NCI-H2196 treated with DMSO at 0.1 percent for 48 hours (cell line): ENCODE results near the gene PASD1.
"Not testable (repeated sequence)": the region's sequence is repeated elsewhere in the genome, so short reads cannot be mapped to it uniquely, and the experiment has no call there.

Source experiments
- DNase-seq: peaks from one replicate; lab custom pipeline; 2025; ENCODE audit not compliant: unreplicated experiment; lab: John Stamatoyannopoulos, UW

Gene PASD1

GRCh38 chrX:151609222-151609621 is 45.7 kb downstream of the PASD1 start:
- DNase-seq = no peak

GRCh38 chrX:151621422-151621821 is 57.9 kb downstream of the PASD1 start:
- no peak for DNase-seq

GRCh38 chrX:151624677-151625076 is 61.2 kb downstream of the PASD1 start:
- DNase-seq = no peak

GRCh38 chrX:151631822-151632221 is 68.3 kb downstream of the PASD1 start:
- DNase-seq = no peak

- no peak for DNase-seq
These were observed 69.7 kb downstream of the PASD1 start for GRCh38 chrX:151633157-151633556.

GRCh38 chrX:151634937-151635336 is 71.5 kb downstream of the PASD1 start:
- no peak for DNase-seq

- no peak for DNase-seq
These were observed 78.1 kb downstream of the PASD1 start for GRCh38 chrX:151641564-151641963.

- DNase-seq = no peak
These were observed 111.8 kb downstream of the PASD1 start for GRCh38 chrX:151675121-151675746.

- DNase-seq = no peak
These were observed 112.7 kb downstream of the PASD1 start for GRCh38 chrX:151676196-151676595.

GRCh38 chrX:151679798-151680402 is 116.4 kb downstream of the PASD1 start:
- no peak for DNase-seq

- no peak for DNase-seq
These were observed 117.3 kb downstream of the PASD1 start for GRCh38 chrX:151680805-151681204.

GRCh38 chrX:151687635-151688034 is 124.2 kb downstream of the PASD1 start:
- no peak for DNase-seq

- no peak for DNase-seq
These were observed 125.2 kb downstream of the PASD1 start for GRCh38 chrX:151688695-151689094.

- no peak for DNase-seq
These were observed 129.3 kb downstream of the PASD1 start for GRCh38 chrX:151692825-151693224.

- DNase-seq = no peak
These were observed 130.6 kb downstream of the PASD1 start for GRCh38 chrX:151694121-151694520.

- no peak for DNase-seq
These were observed 131.4 kb downstream of the PASD1 start, which contains the start of gene PRRG3 for GRCh38 chrX:151694661-151695582. Gene PRRG3, plus strand, starts transcription at chrX:151695458. Its CDS starts 3,357 bp downstream, at chrX:151698815.

- no peak for DNase-seq
These were observed 132.3 kb downstream of the PASD1 start for GRCh38 chrX:151695583-151696340.

GRCh38 chrX:151697082-151697481 is 133.6 kb downstream of the PASD1 start:
- not testable (repeated sequence) for DNase-seq

GRCh38 chrX:151697522-151697921 is 134.0 kb downstream of the PASD1 start:
- DNase-seq = no peak

GRCh38 chrX:151698485-151698884 is 135.0 kb downstream of the PASD1 start:
- DNase-seq = no peak

- no peak for DNase-seq
These were observed 136.3 kb downstream of the PASD1 start for GRCh38 chrX:151699746-151700145.
